ENCODE data around the gene LKAAEAR1. TPM values are rescaled to one million over a fixed set of nuclear protein-coding genes. Genes with fewer than 3 reads are reported as not detected.
A peak's percentile ranks its signal among the peaks of the same experiment; 100 is the strongest.

The LKAAEAR1 gene
- total and polyA plus RNA-seq, 2 of the 13 experiments (the other 11 are each of a cell fraction or from before 2014, with no cell fraction given): not detected

- TF ChIP-seq ZNF230 (CRISPR knock-in tag; IDR thresholded peaks at IDR 0.05): no peak
- no peak for TF ChIP-seq CERS6 (CRISPR knock-in tag; IDR thresholded peaks at IDR 0.05)
- TF ChIP-seq ZNF607 (CRISPR knock-in tag; IDR thresholded peaks at IDR 0.05; ENCODE audit: borderline replicate concordance): no peak; the same call in 1 of the 2 replicates
- TF ChIP-seq ZNF251 (CRISPR knock-in tag; IDR thresholded peaks at IDR 0.05): no peak
- TF ChIP-seq WIZ (CRISPR knock-in tag; IDR thresholded peaks at IDR 0.05): no peak
- no peak for TF ChIP-seq MTA1 (CRISPR knock-in tag; IDR thresholded peaks at IDR 0.05; ENCODE audit: borderline replicate concordance)
- peak; percentile 79; the same call in 1 of the 2 replicates for TF ChIP-seq RXRA (CRISPR knock-in tag; IDR thresholded peaks at IDR 0.05)
- TF ChIP-seq MED13 (CRISPR knock-in tag; IDR thresholded peaks at IDR 0.05): no peak
- peak; percentile 15; the same call in 1 of the 2 replicates for TF ChIP-seq HIC2 (CRISPR knock-in tag; IDR thresholded peaks at IDR 0.05; ENCODE audit: low read depth)
- TF ChIP-seq HDAC1 (CRISPR knock-in tag; IDR thresholded peaks at IDR 0.05): peak; percentile 54; the same call in 1 of the 2 replicates
- TF ChIP-seq SKIL (CRISPR knock-in tag; IDR thresholded peaks at IDR 0.05; ENCODE audit: borderline replicate concordance): no peak
- TF ChIP-seq ZC3H4 (CRISPR knock-in tag; IDR thresholded peaks at IDR 0.05; ENCODE audit: borderline replicate concordance): no peak
- no peak for TF ChIP-seq MIXL1 (CRISPR knock-in tag; IDR thresholded peaks at IDR 0.05)
- peak; percentile 13; the same call in 1 of the 2 replicates for TF ChIP-seq NR2F2 (IDR thresholded peaks at IDR 0.05; ENCODE audit: borderline replicate concordance, low read depth)
- TF ChIP-seq TGIF2 (CRISPR knock-in tag; IDR thresholded peaks at IDR 0.05): no peak
- no peak; the same call in 1 of the 2 replicates for TF ChIP-seq HES4 (CRISPR knock-in tag; IDR thresholded peaks at IDR 0.05; ENCODE audit: borderline replicate concordance)
- no peak for TF ChIP-seq PLRG1 (conservative IDR thresholded peaks at IDR 0.05)
- TF ChIP-seq ZNF333 (CRISPR knock-in tag; IDR thresholded peaks at IDR 0.05; ENCODE audit: borderline replicate concordance): no peak
- peak; percentile 73; the same call in 1 of the 2 replicates for TF ChIP-seq ZSCAN21 (CRISPR knock-in tag; IDR thresholded peaks at IDR 0.05; ENCODE audit: borderline replicate concordance)
- TF ChIP-seq GLMP (CRISPR knock-in tag; IDR thresholded peaks at IDR 0.05; ENCODE audit: borderline replicate concordance): no peak
- TF ChIP-seq BATF2 (CRISPR knock-in tag; IDR thresholded peaks at IDR 0.05): no peak
- TF ChIP-seq IKZF5 (CRISPR knock-in tag; IDR thresholded peaks at IDR 0.05): 0 out of 2 replicates have a peak, but pooled peaks have one; percentile 36
Observed at GRCh38 chr20:64040231-64041039, 43.8 kb downstream of the LKAAEAR1 start (continued).

Data from HepG2 (cell line).